Neutrophil (primary cell): ENCODE data around the gene SND1.

Source experiments
- H3K27ac ChIP-seq: fragments of 200-600 bp; sonication (generic); 2 replicates; pipeline ENCODE4 v1.5.1; 2016; ENCODE audit warnings: mild to moderate bottlenecking, moderate library complexity
- H3K27me3 ChIP-seq: fragments of 200-600 bp; sonication (generic); 2 replicates; pipeline ENCODE4 v1.6.0; 2016; ENCODE audit warnings: mild to moderate bottlenecking
- H3K36me3 ChIP-seq: fragments of 200-600 bp; sonication (generic); 2 replicates; pipeline ENCODE4 v1.5.1; 2017
- H3K4me1 ChIP-seq, 2 experiments: fragments of 200-600 bp in 1 of 2; sonication (generic) in 1 of 2; 1 replicate in 1 of 2; 2 replicates in 1 of 2; pipeline versions ENCODE4 v1.5.1 to v1.6.1; 2013 to 2016; ENCODE audit warnings: low read depth in 1 of 2, low read length in 1 of 2, mild to moderate bottlenecking in 1 of 2, moderate library complexity in 1 of 2; ENCODE audit not compliant: control insufficient read depth in 1 of 2, insufficient read depth in 1 of 2
- H3K4me3 ChIP-seq, 2 experiments: fragments of 200-600 bp in 1 of 2; sonication (generic) in 1 of 2; 1 replicate in 1 of 2; 2 replicates in 1 of 2; pipeline ENCODE4 v1.5.1; 2013 to 2016; ENCODE audit warnings: low read depth in 1 of 2, low read length in 1 of 2, mild to moderate bottlenecking in 1 of 2, moderate library complexity in 1 of 2
- H3K9me3 ChIP-seq: fragments of 200-600 bp; sonication (generic); 2 replicates; pipeline ENCODE4 v1.5.1; 2016
- TF ChIP-seq, protein P1 (sequence below): fragments of 200-600 bp; sonication (generic); IDR thresholded peaks from 2 replicates; pipeline ENCODE4 v1.5.1; 2016; ENCODE audit warnings: antibody characterized with exemption

The SND1 gene

DNA sequence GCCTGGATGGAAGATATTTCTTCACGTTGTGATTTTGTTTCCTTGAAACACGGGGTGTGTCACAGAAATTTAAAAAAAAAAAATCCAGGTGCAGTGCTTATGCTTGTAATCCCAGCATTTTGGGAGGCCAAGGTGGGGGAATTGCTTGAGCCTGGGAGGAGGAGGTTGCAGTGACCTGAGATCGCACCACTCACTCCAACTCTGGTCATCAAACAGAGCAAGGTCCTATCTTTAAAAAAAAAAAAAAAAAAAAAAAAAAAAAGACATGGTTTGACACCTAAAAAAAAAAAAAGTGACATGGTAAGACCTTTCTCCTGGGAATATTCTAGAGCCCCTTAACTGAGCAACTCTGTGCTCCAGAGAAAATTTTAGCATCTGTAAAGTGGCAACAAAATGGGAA, 388.2 kb downstream of the SND1 start:
- H3K4me3 ChIP-seq, result no peak overlapping the region
- H3K27ac ChIP-seq, result no peak overlapping the region
- H3K9me3 ChIP-seq, result no peaks in the 10 kb centered on the region
- H3K36me3 ChIP-seq, result no peaks in the 10 kb centered on the region
- no peaks in the 10 kb centered on the region for H3K27me3 ChIP-seq
- peaks cover 0 to 6% of the 10 kb centered on the region in 2 experiments for H3K4me1 ChIP-seq
- TF ChIP-seq, protein P1, sequence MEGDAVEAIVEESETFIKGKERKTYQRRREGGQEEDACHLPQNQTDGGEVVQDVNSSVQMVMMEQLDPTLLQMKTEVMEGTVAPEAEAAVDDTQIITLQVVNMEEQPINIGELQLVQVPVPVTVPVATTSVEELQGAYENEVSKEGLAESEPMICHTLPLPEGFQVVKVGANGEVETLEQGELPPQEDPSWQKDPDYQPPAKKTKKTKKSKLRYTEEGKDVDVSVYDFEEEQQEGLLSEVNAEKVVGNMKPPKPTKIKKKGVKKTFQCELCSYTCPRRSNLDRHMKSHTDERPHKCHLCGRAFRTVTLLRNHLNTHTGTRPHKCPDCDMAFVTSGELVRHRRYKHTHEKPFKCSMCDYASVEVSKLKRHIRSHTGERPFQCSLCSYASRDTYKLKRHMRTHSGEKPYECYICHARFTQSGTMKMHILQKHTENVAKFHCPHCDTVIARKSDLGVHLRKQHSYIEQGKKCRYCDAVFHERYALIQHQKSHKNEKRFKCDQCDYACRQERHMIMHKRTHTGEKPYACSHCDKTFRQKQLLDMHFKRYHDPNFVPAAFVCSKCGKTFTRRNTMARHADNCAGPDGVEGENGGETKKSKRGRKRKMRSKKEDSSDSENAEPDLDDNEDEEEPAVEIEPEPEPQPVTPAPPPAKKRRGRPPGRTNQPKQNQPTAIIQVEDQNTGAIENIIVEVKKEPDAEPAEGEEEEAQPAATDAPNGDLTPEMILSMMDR, result no peak

DNA sequence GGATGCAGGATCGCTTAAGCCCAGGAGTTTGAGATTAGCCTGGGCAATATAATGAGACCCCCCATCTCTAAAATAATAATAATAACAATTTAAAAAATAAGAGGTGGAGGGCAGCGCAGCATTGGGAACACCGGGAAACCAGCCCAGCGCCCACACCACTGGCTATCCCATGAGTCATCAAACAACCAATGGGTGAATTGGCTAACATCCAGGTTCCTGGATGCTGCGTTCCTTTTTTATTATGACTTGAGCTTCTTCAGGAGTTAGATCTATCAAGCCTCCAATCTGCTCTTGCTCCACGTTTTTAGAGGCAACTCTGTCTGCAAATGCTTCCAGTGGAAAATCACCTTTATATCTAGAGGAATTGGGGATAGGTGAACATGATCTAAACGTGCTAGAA, 389.2 kb downstream of the SND1 start:
- Histone ChIP-seq H3K27ac (no peak overlapping the region), H3K9me3 (no peaks in the 10 kb centered on the region), H3K4me3 (no peak overlapping the region), H3K36me3 (no peaks in the 10 kb centered on the region), H3K4me1 (peaks cover 0 to 6% of the 10 kb centered on the region in 2 experiments), H3K27me3 (no peaks in the 10 kb centered on the region)
- TF ChIP-seq, protein P1, result no peak

DNA sequence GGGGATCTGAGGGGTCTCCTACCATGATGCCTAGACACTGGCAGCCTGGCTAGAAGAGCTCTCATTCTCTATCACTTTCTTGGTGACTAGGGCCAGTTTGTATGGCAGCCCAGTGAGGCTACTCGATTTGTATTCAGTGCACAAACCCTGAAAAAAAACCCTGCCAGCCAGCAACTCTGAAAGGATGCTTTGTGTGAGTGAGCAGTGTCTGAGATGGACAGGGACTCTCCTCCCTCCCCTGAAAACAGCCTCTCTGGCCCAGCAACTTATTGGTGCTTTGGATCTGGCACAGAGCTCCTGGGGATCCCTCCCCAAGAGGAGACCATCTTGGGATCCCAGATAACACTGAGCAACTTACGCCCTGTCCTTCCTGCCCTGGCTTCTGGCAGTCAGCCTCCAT, 390.0 kb downstream of the SND1 start:
- H3K9me3 ChIP-seq, result no peaks in the 10 kb centered on the region
- TF ChIP-seq, protein P1, result no peak
- no peak overlapping the region for H3K27ac ChIP-seq
- H3K27me3 ChIP-seq, result no peaks in the 10 kb centered on the region
- peaks cover 0 to 6% of the 10 kb centered on the region in 2 experiments for H3K4me1 ChIP-seq
- H3K4me3 ChIP-seq, result no peak overlapping the region
- no peaks in the 10 kb centered on the region for H3K36me3 ChIP-seq

DNA sequence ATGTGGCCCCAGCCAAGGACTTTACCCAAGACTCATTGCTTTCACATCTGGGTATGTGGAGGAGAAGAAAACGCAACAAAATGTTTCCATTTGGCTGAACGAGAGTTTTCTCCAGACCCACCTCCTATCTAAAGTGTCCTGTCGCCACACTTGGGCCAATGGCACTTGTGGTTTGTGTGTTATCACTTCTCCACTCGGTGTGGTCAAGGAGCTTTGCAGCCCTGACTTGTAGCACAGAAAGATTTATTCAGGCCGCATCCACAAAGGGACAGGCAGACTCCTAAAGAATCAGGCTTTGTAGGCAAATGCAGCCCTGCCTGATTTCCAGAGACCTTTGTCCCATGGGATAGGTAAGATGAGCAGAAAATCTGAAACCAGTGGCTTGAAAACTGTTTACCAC, 392.1 kb downstream of the SND1 start:
- Histone ChIP-seq H3K4me1 (peaks cover 0 to 6% of the 10 kb centered on the region in 2 experiments), H3K36me3 (no peaks in the 10 kb centered on the region), H3K4me3 (no peak overlapping the region), H3K27me3 (no peaks in the 10 kb centered on the region), H3K27ac (no peak overlapping the region), H3K9me3 (no peaks in the 10 kb centered on the region)
- TF ChIP-seq, protein P1, result no peak

DNA sequence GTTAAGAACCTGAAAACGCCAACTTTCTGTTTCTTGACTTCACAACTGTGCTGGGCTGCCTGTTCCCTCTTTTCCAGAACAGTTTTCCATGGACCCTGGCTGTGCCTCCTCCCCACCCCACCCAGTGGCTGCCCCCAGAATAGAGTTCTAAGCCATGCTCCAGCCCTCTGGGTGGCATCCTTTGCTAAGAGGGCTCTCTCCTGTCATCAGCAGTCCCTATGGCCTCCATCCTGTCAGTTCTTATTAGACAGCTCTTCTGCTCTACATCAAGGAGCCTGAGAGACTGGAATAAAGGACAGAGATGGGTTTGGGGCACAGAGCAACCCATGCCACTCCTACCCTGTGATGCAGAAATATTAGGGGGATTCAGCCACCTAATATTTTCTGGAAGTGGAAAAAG, 393.2 kb downstream of the SND1 start:
- H3K9me3 ChIP-seq, result no peaks in the 10 kb centered on the region
- TF ChIP-seq, protein P1, result no peak
- H3K36me3 ChIP-seq, result no peaks in the 10 kb centered on the region
- peaks cover 0 to 6% of the 10 kb centered on the region in 2 experiments for H3K4me1 ChIP-seq
- H3K27me3 ChIP-seq, result no peaks in the 10 kb centered on the region
- no peak overlapping the region for H3K4me3 ChIP-seq
- no peak overlapping the region for H3K27ac ChIP-seq

DNA sequence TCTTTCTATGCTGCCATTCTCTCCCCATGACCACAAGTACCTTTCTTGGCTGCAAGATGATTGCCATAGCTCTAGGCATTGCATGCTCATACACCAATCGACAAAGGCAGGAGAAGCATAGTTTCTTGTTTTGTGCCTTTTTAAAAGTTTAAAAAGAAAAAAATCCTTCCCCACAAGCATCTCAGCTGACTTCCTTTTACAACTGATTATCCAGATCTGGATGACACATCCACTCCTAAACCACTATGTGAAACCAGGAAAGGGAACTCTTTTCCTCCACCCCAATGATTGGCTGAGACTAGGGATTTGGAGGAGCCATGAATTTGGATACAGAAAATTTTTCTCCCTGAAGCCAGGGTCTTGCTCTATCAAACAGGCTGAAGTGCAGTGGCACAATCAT, 393.8 kb downstream of the SND1 start:
- H3K27ac ChIP-seq, result no peak overlapping the region

More for the DNA sequence above, 393.8 kb downstream of the SND1 start:
- Histone ChIP-seq H3K4me1 (peaks cover 0 to 6% of the 10 kb centered on the region in 2 experiments), H3K27me3 (no peaks in the 10 kb centered on the region), H3K36me3 (no peaks in the 10 kb centered on the region), H3K9me3 (no peaks in the 10 kb centered on the region), H3K4me3 (no peak overlapping the region)
- TF ChIP-seq, protein P1, result no peak
